Right atrium auricular region (tissue), 2 donors: Measurements from ENCODE around the gene ZNF785. TPM values are rescaled to one million over a fixed set of nuclear protein-coding genes. Genes with fewer than 3 reads are reported as not detected.

Experiments
- DNase-seq: peaks from one replicate; pipeline ENCODE4 v3.0.0-alpha.2; 2019; ENCODE audit warnings: low spot score
- H3K27ac ChIP-seq, 2 donors: fragments of 200-600 bp; sonication (generic); 1 replicate in 1 of 2; 2 replicates in 1 of 2; pipeline ENCODE4 v1.5.1; 2016 to 2019
- H3K27me3 ChIP-seq, 2 donors: fragments of 200-600 bp; sonication (generic); one replicate each; pipeline versions ENCODE4 v1.5.1 to v1.6.0; 2017 to 2019
- H3K36me3 ChIP-seq: fragments of 200-600 bp; sonication (generic); one replicate; pipeline ENCODE4 v1.5.1; 2016
- H3K4me1 ChIP-seq, 2 donors: fragments of 200-600 bp; sonication (generic); one replicate each; pipeline versions ENCODE4 v1.5.1 to v1.6.0; 2017 to 2019
- H3K4me3 ChIP-seq, 2 donors: fragments of 200-600 bp; sonication (generic); 1 replicate in 1 of 2; 2 replicates in 1 of 2; pipeline ENCODE4 v1.5.1; 2017 to 2019; ENCODE audit warnings: mild to moderate bottlenecking in 1 of 2, moderate library complexity in 1 of 2
- H3K9me3 ChIP-seq, 2 donors: fragments of 200-600 bp; sonication (generic); one replicate each; pipeline ENCODE4 v1.5.1; 2019
- CTCF ChIP-seq, 2 donors: fragments of 200-600 bp; sonication (generic); IDR thresholded peaks; one replicate each; pipeline ENCODE4 v1.5.1; 2019; ENCODE audit warnings: antibody characterized with exemption in 2 of 2
- total RNA-seq, 2 donors: library from RNA; depleted of rRNA; stranded (reverse); fragments of >200 nt; gene quantifications; one replicate each; pipeline ENCODE4 v1.1.0, GENCODE V29; 2016

Gene ZNF785
- total RNA-seq, 2 donors from 2014 or later = 5.5 to 6.0 TPM

DNA sequence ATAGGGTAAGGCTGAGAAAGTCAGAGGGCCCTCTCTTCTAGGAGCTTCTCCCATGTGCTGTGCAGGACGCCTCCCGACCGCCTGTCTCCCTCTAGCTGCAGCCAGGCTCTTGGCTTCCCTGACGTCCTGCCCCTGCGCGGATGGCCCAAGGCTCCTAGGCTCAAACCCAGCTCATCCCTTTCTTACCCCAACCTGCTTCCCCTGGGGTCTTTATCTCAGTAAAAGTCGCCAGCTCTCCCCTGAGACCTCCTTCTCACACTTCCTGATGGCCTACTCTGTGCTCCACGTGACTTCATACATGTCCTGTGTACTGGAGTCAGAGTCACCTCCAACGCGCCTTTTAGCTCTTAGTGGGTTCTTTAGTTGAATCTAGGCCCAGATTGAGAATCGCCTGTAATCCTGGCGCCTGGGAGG is 49.7 kb downstream of the ZNF785 start:
- peak in 1 of 2 donors; percentile 74 for TF ChIP-seq CTCF (IDR thresholded peaks at IDR 0.05)
- Histone ChIP-seq H3K9me3 (no peaks in the 10 kb centered on the region), H3K27me3 (no peaks in the 10 kb centered on the region), H3K4me1 (peaks cover 0 to 47% of the 10 kb centered on the region in 2 donors), H3K36me3 (peaks cover 20% of the 10 kb centered on the region), H3K27ac (peak overlapping the region; percentile 91 to 98), H3K4me3 (peak overlapping the region; percentile 71 to 82)
- DNase-seq = peak; percentile 84

DNA sequence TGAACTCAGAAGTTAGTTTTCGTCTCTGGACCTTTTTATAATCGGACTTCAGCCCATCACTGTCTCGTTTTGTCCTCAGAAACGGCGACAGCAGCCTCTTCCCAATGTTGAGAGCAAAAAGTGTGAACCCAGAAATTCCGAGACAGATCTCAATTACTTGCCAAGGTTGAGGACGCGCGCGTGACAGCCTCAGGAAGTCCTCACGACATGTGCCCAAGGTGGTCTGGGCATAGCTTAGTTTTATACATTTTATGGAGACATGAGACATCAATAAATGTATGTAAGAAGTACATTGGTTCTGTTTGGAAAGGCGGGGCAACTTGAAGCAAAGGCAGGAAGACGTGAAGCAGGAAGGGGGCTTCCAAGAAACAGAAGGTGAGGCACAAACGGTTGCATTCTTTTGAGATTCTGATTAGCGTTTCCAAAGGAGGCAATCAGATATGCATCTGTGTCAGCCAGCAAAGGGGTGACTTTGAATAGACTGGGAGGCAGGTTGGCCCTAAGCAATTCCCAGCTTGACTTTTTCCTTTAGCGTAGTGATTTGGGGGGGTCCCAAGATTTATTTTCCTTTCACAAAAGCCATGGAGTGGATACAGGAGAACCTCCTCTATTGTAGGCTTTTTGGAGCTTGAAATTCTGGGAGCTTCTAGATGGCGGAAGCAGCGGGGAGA is 50.3 kb downstream of the ZNF785 start:
- Histone ChIP-seq H3K4me1 (peaks cover 0 to 43% of the 10 kb centered on the region in 2 donors), H3K27me3 (no peaks in the 10 kb centered on the region), H3K27ac (peak overlapping the region; percentile 91 to 98), H3K4me3 (peak overlapping the region; percentile 71 to 82), H3K36me3 (peaks cover 20% of the 10 kb centered on the region), H3K9me3 (no peaks in the 10 kb centered on the region)
- TF ChIP-seq CTCF (IDR thresholded peaks at IDR 0.05) = no peak
- DNase-seq = no peak

DNA sequence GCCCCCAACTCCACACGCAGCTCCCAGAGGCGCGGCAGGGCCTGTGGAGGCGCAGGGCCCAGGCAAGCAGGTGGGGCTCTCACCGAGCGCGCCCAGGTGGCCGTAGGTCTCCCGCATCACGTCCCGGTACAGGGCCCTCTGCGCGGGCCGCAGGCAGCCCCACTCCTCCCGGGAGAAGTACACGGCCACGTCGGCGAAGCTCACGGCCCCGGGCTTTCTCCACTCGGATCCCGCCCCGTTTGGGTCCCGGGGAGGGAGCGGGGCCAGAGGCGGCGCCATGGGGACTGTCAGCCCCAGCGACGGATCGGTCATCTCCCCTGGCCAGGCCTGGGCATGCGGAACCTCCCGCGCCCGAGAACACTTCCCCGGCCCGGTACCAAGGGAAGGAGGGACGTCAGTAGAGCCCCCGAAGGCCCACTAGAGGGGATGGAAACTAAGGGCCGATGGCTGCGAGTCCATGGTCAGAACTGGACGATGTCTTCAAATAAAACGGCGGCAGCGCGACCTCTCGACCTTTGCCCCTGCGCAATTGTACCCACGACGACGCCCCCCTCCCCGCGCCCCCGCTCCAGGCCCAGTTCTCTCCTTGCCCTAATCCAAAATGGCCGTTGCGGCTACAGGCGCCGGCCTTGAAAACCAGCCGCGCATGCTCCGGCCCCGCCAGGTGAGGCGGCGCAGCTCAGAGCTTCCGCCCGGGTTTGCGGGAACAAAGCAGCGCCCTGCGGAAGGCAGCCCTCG is 51.0 kb downstream of the ZNF785 start, which contains the start of gene ZNF747:
Gene ZNF747 (minus strand): TSS at position 491 of the 738 bp plus-strand sequence. CDS start 179 bp downstream, at position 312.
- no peaks in the 10 kb centered on the region for H3K9me3 ChIP-seq
- peak within 1 kb of the TSS; percentile 71 to 82 for H3K4me3 ChIP-seq
- peaks cover 0 to 36% of the 10 kb centered on the region in 2 donors for H3K4me1 ChIP-seq
- DNase-seq = peak; percentile 91
- H3K27ac ChIP-seq = peak within 1 kb of the TSS; percentile 91 to 98
- H3K27me3 ChIP-seq = no peaks in the 10 kb centered on the region
- peaks cover 20% of the 10 kb centered on the region for H3K36me3 ChIP-seq
- peak in 1 of 2 donors; percentile 16 for TF ChIP-seq CTCF (IDR thresholded peaks at IDR 0.05)

GRCh38 chr16:30533748-30534367 is 51.6 kb downstream of the ZNF785 start:
- peak overlapping the region; percentile 91 to 98 for H3K27ac ChIP-seq
- peak overlapping the region; percentile 71 to 82 for H3K4me3 ChIP-seq
- no peak for TF ChIP-seq CTCF (IDR thresholded peaks at IDR 0.05)
- H3K4me1 ChIP-seq = peaks cover 0 to 29% of the 10 kb centered on the region in 2 donors
- peaks cover 20% of the 10 kb centered on the region for H3K36me3 ChIP-seq
- DNase-seq = no peak
- H3K9me3 ChIP-seq = no peaks in the 10 kb centered on the region
- no peaks in the 10 kb centered on the region for H3K27me3 ChIP-seq

DNA sequence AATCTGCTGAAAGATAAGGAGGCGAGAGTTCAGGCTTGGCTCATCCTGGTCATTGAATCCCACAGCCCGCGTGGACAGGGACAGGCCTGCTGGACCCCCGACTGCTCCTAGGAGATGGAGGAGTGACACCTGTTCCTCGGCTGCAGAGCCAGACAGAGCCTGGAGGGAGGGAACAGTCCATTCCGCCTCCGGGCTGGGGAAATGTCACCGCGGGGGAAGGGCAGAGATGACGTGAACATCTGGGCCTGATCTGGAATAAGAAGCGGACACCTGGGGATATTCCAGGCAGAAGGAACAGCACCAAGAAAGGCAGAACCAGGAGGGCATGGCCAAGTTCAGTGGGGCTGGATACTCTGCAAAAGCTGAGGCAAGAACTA is 52.4 kb downstream of the ZNF785 start:
- no peak for TF ChIP-seq CTCF (IDR thresholded peaks at IDR 0.05)
- H3K4me3 ChIP-seq = no peak overlapping the region
- H3K9me3 ChIP-seq = no peaks in the 10 kb centered on the region
- H3K4me1 ChIP-seq = peaks cover 0 to 27% of the 10 kb centered on the region in 2 donors
- H3K27ac ChIP-seq = peak overlapping the region in 1 of 2 donors; percentile 91
- no peaks in the 10 kb centered on the region for H3K27me3 ChIP-seq
- DNase-seq = no peak
- H3K36me3 ChIP-seq = peaks cover 20% of the 10 kb centered on the region
